HepG2 (cell line): Measurements from ENCODE around the gene VPS25. TPM values are rescaled to one million over a fixed set of nuclear protein-coding genes. Genes with fewer than 3 reads are reported as not detected.

Experiments
- CEBPZ ChIP-seq: IDR thresholded peaks from 2 replicates; pipeline ENCODE4 v1.6.1; 2012; ENCODE audit warnings: low read length, improper control_type of control experiment
- GATAD1 ChIP-seq: IDR thresholded peaks from 2 replicates; pipeline ENCODE4 v1.6.1; 2016; ENCODE audit warnings: missing genetic modification reagents, missing compliant biosample characterization
- HINFP ChIP-seq: sonication (generic); formaldehyde crosslinking; IDR thresholded peaks from 2 replicates; pipeline ENCODE4 v1.4.0; 2020; ENCODE audit warnings: low read depth, mild to moderate bottlenecking, missing genetic modification reagents
- HOXA3 ChIP-seq: sonication (generic); formaldehyde crosslinking; IDR thresholded peaks from 2 replicates; pipeline ENCODE4 v1.5.0; 2020; ENCODE audit warnings: missing genetic modification reagents
- IKZF5 ChIP-seq: IDR thresholded peaks from 2 replicates; pipeline ENCODE4 v1.6.1; 2018; ENCODE audit warnings: missing genetic modification reagents, mild to moderate bottlenecking, missing compliant biosample characterization
- KLF16 ChIP-seq, 2 experiments: sonication (generic) in 1 of 2; formaldehyde crosslinking in 1 of 2; IDR thresholded peaks; 2 replicates each; pipeline versions ENCODE4 v1.6.1 to v1.8.0; 2016 to 2023; ENCODE audit warnings: missing genetic modification reagents in 2 of 2, missing compliant biosample characterization in 1 of 2
- LRRFIP1 ChIP-seq: sonication (generic); formaldehyde crosslinking; conservative IDR thresholded peaks from 2 replicates; pipeline ENCODE4 v1.4.0; 2020; ENCODE audit warnings: missing genetic modification reagents
- SOX6 ChIP-seq, 2 experiments: fragments of 450-650 bp in 1 of 2; sonication (generic) in 1 of 2; formaldehyde crosslinking in 1 of 2; IDR thresholded peaks; 2 replicates each; pipeline versions ENCODE4 v1.4.0 to v1.6.1; 2017 to 2020; ENCODE audit warnings: antibody characterized with exemption in 1 of 2, mild to moderate bottlenecking in 1 of 2, missing genetic modification reagents in 1 of 2
- SP140L ChIP-seq: sonication (generic); formaldehyde crosslinking; IDR thresholded peaks from 2 replicates; pipeline ENCODE4 v1.4.0; 2020; ENCODE audit warnings: missing genetic modification reagents, borderline replicate concordance
- TGIF2 ChIP-seq: IDR thresholded peaks from 2 replicates; pipeline ENCODE4 v1.6.1; 2016; ENCODE audit warnings: control low read depth, missing compliant biosample characterization
- XRCC5 ChIP-seq: fragments of 200-400 bp; formaldehyde crosslinking; optimal IDR thresholded peaks from 2 replicates; pipeline ENCODE3; 2017; ENCODE audit warnings: mild to moderate bottlenecking, low read length
- YEATS2 ChIP-seq: sonication (generic); formaldehyde crosslinking; IDR thresholded peaks from 2 replicates; pipeline ENCODE4 v1.4.0; 2020; ENCODE audit warnings: missing genetic modification reagents, borderline replicate concordance
- ZMAT3 ChIP-seq: sonication (generic); formaldehyde crosslinking; conservative IDR thresholded peaks from 2 replicates; pipeline ENCODE4 v1.7.0; 2021; ENCODE audit warnings: missing genetic modification reagents
- ZNF224 ChIP-seq: sonication (generic); formaldehyde crosslinking; IDR thresholded peaks from 2 replicates; pipeline ENCODE4 v1.5.0; 2020; ENCODE audit warnings: mild to moderate bottlenecking, missing genetic modification reagents
- ZNF263 ChIP-seq: sonication (generic); formaldehyde crosslinking; IDR thresholded peaks from 2 replicates; pipeline ENCODE4 v1.4.0; 2020; ENCODE audit warnings: missing genetic modification reagents
- ZNF501 ChIP-seq: sonication (generic); formaldehyde crosslinking; IDR thresholded peaks from 2 replicates; pipeline ENCODE4 v1.5.1; 2020; ENCODE audit warnings: mild to moderate bottlenecking, moderate library complexity, missing genetic modification reagents
- ZNF576 ChIP-seq: sonication (generic); formaldehyde crosslinking; IDR thresholded peaks from 2 replicates; pipeline ENCODE4 v1.4.0; 2020; ENCODE audit warnings: mild to moderate bottlenecking, missing genetic modification reagents
- ZNF598 ChIP-seq: sonication (generic); formaldehyde crosslinking; IDR thresholded peaks from 2 replicates; pipeline ENCODE4 v1.5.1; 2020; ENCODE audit warnings: mild to moderate bottlenecking, missing genetic modification reagents, borderline replicate concordance
- polyA plus RNA-seq, 8 experiments: library from polyadenylated mRNA; depleted of rRNA in 3 of 8; stranded (reverse) in 7 of 8; unstranded in 1 of 8; fragments of >200 nt; fragmentation: Illumina TruSeq in 4 of 8; extraction: Trizol in 4 of 8; gene quantifications; 2 replicates each; pipeline versions ENCODE4 v1.2.1 to v1.2.3, GENCODE V29; 2011 to 2016; ENCODE audit warnings: low read depth in 4 of 8, missing spikeins in 1 of 8, mixed read lengths in 1 of 8; ENCODE audit not compliant: insufficient read depth in 1 of 8
- total RNA-seq, 5 experiments: library from RNA; depleted of rRNA; stranded (reverse); fragments of >200 nt; fragmentation: Illumina TruSeq; extraction: Trizol; gene quantifications; 2 replicates each; pipeline ENCODE4 v1.2.3, GENCODE V29; 2016; ENCODE audit warnings: low read depth in 1 of 5

Gene VPS25
- total and polyA plus RNA-seq, 2 of the 13 experiments (the other 11 are each of a cell fraction or from before 2014, with no cell fraction given): 161 to 249 TPM

- TF ChIP-seq YEATS2 (CRISPR knock-in tag) (no peak), HOXA3 (CRISPR knock-in tag) (no peak), ZNF598 (CRISPR knock-in tag) (peak; percentile 53; the same call in 1 of the 2 replicates), ZNF576 (CRISPR knock-in tag) (0 out of 2 replicates have a peak, but pooled peaks have one; percentile 34), HINFP (CRISPR knock-in tag) (no peak), XRCC5 (peak; percentile 46), SP140L (CRISPR knock-in tag) (no peak), LRRFIP1 (CRISPR knock-in tag) (no peak), CEBPZ (no peak), GATAD1 (CRISPR knock-in tag) (0 out of 2 replicates have a peak, but pooled peaks have one; percentile 19), ZNF263 (CRISPR knock-in tag) (peak; percentile 36), ZMAT3 (CRISPR knock-in tag) (no peak), ZNF501 (peak; percentile 40; the same call in 1 of the 2 replicates), SOX6 (IDR thresholded peaks at IDR 0.05) (no peak), SOX6 (CRISPR knock-in tag; IDR thresholded peaks at IDR 0.05) (peak; percentile 43; the same call in 1 of the 2 replicates), ZNF224 (no peak), TGIF2 (CRISPR knock-in tag) (peak; percentile 79), KLF16 (CRISPR knock-in tag; IDR thresholded peaks at IDR 0.05) (0 out of 4 replicates have a peak, but pooled peaks of 1 of the 2 experiments have one; percentile 16), IKZF5 (CRISPR knock-in tag) (peak; percentile 27; the same call in 1 of the 2 replicates)
These were observed 24.1 kb upstream of the VPS25 start (continued) for GRCh38 chr17:42748908-42749798.
